RWPE2 (cell line): Measurements from ENCODE around the gene VARS1.

Experiments used
- ATAC-seq: fragments of 200-7000 bp; cut with Tn5 transposase; 3 replicates; pipeline ENCODE4 v1.9.1; 2021; ENCODE audit warnings: low read depth
- DNase-seq: peaks from one replicate; pipeline ENCODE4 v3.0.0-alpha.2; 2020; ENCODE audit warnings: low spot score
- H3K27ac ChIP-seq: fragments of 450-650 bp; 2 replicates; pipeline ENCODE4 v1.5.1; 2017; ENCODE audit warnings: mild to moderate bottlenecking; ENCODE audit not compliant: poor library complexity, severe bottlenecking
- H3K27me3 ChIP-seq: fragments of 250-450 bp; sonication (Bioruptor Pico); 2 replicates; pipeline ENCODE4 v1.5.1; 2021; ENCODE audit warnings: mild to moderate bottlenecking, moderate library complexity; ENCODE audit not compliant: insufficient read depth, poor library complexity, severe bottlenecking
- H3K36me3 ChIP-seq: fragments of 250-450 bp; sonication (Bioruptor Pico); 2 replicates; pipeline ENCODE4 v1.5.1; 2020; ENCODE audit warnings: low read depth, mild to moderate bottlenecking, moderate library complexity
- H3K4me1 ChIP-seq: fragments of 250-450 bp; sonication (Bioruptor Pico); 2 replicates; pipeline ENCODE4 v1.5.1; 2021; ENCODE audit warnings: mild to moderate bottlenecking, moderate library complexity; ENCODE audit not compliant: insufficient read depth, poor library complexity, severe bottlenecking
- H3K4me3 ChIP-seq: fragments of 250-450 bp; sonication (Bioruptor Pico); 2 replicates; pipeline ENCODE4 v1.5.1; 2021; ENCODE audit warnings: mild to moderate bottlenecking, moderate library complexity; ENCODE audit not compliant: severe bottlenecking
- H3K9me3 ChIP-seq: fragments of 250-450 bp; sonication (Bioruptor Pico); 2 replicates; pipeline ENCODE4 v1.5.1; 2021; ENCODE audit warnings: mild to moderate bottlenecking, moderate library complexity; ENCODE audit not compliant: severe bottlenecking
- CTCF ChIP-seq: fragments of 450-650 bp; IDR thresholded peaks from one replicate; pipeline ENCODE4 v1.5.1; 2017; ENCODE audit warnings: mild to moderate bottlenecking, moderate library complexity; ENCODE audit not compliant: poor library complexity, severe bottlenecking

VARS1 gene

GRCh38 chr6:31792761-31793171 lies 2.8 kb downstream of the VARS1 start:
- peak; percentile 72 for ATAC-seq
- H3K36me3 ChIP-seq, result peaks cover 53% of the 10 kb centered on the region
- TF ChIP-seq CTCF, result no peak
- peak overlapping the region; percentile 86 for H3K27ac ChIP-seq
- no peaks in the 10 kb centered on the region for H3K27me3 ChIP-seq
- DNase-seq, result no peak
- H3K4me1 ChIP-seq, result peaks cover 7% of the 10 kb centered on the region
- peak overlapping the region; percentile 8 for H3K4me3 ChIP-seq
- no peaks in the 10 kb centered on the region for H3K9me3 ChIP-seq

- Histone ChIP-seq H3K36me3 (peaks cover 60% of the 10 kb centered on the region), H3K9me3 (no peaks in the 10 kb centered on the region), H3K27me3 (no peaks in the 10 kb centered on the region), H3K27ac (peak overlapping the region; percentile 86), H3K4me3 (no peak overlapping the region), H3K4me1 (peaks cover 7% of the 10 kb centered on the region)
- ATAC-seq (no peak), DNase-seq (no peak)
- no peak for TF ChIP-seq CTCF
Observed at GRCh38 chr6:31792090-31792374, 3.5 kb downstream of the VARS1 start.

- H3K27ac ChIP-seq, result peak overlapping the region; percentile 86
- TF ChIP-seq CTCF, result peak; percentile 73
- H3K4me1 ChIP-seq, result peaks cover 7% of the 10 kb centered on the region
- H3K4me3 ChIP-seq, result no peak overlapping the region
- H3K36me3 ChIP-seq, result peaks cover 65% of the 10 kb centered on the region
- ATAC-seq (no peak), DNase-seq (no peak)
- H3K9me3 ChIP-seq, result no peaks in the 10 kb centered on the region
- no peaks in the 10 kb centered on the region for H3K27me3 ChIP-seq
Observed at GRCh38 chr6:31791324-31792089, 4.0 kb downstream of the VARS1 start.

- TF ChIP-seq CTCF, result no peak
- no peaks in the 10 kb centered on the region for H3K4me1 ChIP-seq
- H3K27me3 ChIP-seq, result no peaks in the 10 kb centered on the region
- H3K9me3 ChIP-seq, result no peaks in the 10 kb centered on the region
- H3K36me3 ChIP-seq, result peaks cover 90% of the 10 kb centered on the region
- no peak for DNase-seq
- no peak overlapping the region for H3K4me3 ChIP-seq
- H3K27ac ChIP-seq, result no peak overlapping the region
- no peak for ATAC-seq
Observed at GRCh38 chr6:31785475-31785874, 10.1 kb downstream of the VARS1 start.
